ENCODE data around the gene TIMP1. TPM values are rescaled to one million over a fixed set of nuclear protein-coding genes. Genes with fewer than 3 reads are reported as not detected.

TIMP1 gene
- total and polyA plus RNA-seq, 10 of the 15 experiments (the other 5 are each of a cell fraction or from before 2014, with no cell fraction given) = 101 to 341 (median 134) TPM

DNA sequence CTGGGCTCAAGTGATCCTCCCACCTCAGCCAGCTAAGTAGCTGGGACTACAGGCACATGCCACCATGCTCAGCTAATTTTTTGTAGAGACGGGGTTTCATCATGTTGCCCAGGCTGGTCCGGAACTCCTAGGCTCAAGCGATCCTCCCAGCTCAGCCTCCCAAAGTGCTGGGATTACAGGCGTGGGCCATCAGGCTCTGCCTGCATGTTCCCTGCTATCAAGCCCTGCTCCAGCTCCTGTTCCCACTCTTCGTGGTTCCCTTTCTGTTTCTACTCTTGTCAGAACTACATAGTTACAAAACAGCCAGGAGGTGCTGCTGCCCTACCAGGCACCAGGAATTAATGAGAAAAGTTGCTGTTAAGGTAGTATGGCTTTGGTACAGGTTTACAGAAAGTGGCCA, 8.7 kb downstream of the TIMP1 start:
- H4K20me1 ChIP-seq (ENCODE audit: control insufficient read depth, insufficient read depth) = no peaks in the 10 kb centered on the region
- ChIA-PET RAD21 (ENCODE audit: unreplicated experiment) (no interaction called here), POLR2A (no interaction called here), CTCF (no interaction called here), SMC1A (ENCODE audit: uncharacterized antibody, unreplicated experiment) (no interaction called here)
- intact Hi-C loops (cut with micrococcal nuclease; ENCODE audit: unreplicated experiment) = no loop called here
- no peaks in the 10 kb centered on the region for H3K36me3 ChIP-seq (ENCODE audit: control insufficient read depth in 2 of 2, insufficient read depth in 2 of 2, low read length in 1 of 2)
- no peak overlapping the region for H3K4me3 ChIP-seq
- no peaks in the 10 kb centered on the region for H3K9me3 ChIP-seq (replicated peaks; ENCODE audit: control insufficient read depth, insufficient read depth, low read length)
- in situ Hi-C loops (cut with MboI) = no loop called here
- no peak for TF ChIP-seq CHD4 (IDR thresholded peaks at IDR 0.05)
- TF ChIP-seq NFYB (IDR thresholded peaks at IDR 0.05; ENCODE audit: insufficient read depth, low read depth, low read length) = no peak
- no peak for TF ChIP-seq KDM1A (IDR thresholded peaks at IDR 0.05; ENCODE audit: borderline replicate concordance)
- TF ChIP-seq, protein P1, sequence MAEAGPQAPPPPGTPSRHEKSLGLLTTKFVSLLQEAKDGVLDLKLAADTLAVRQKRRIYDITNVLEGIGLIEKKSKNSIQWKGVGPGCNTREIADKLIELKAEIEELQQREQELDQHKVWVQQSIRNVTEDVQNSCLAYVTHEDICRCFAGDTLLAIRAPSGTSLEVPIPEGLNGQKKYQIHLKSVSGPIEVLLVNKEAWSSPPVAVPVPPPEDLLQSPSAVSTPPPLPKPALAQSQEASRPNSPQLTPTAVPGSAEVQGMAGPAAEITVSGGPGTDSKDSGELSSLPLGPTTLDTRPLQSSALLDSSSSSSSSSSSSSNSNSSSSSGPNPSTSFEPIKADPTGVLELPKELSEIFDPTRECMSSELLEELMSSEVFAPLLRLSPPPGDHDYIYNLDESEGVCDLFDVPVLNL (IDR thresholded peaks at IDR 0.05; ENCODE audit: low read depth, low read length) = no peak
- no peak for TF ChIP-seq TCF7 (IDR thresholded peaks at IDR 0.05; ENCODE audit: borderline replicate concordance)
- TF ChIP-seq ZBED1 (IDR thresholded peaks at IDR 0.05; ENCODE audit: borderline replicate concordance) = no peak
- no peak for TF ChIP-seq IRF4 (IDR thresholded peaks at IDR 0.05; ENCODE audit: low read depth, low read length)
- no peak for TF ChIP-seq SMAD5 (IDR thresholded peaks at IDR 0.05; ENCODE audit: low read depth)
- TF ChIP-seq, protein P2, sequence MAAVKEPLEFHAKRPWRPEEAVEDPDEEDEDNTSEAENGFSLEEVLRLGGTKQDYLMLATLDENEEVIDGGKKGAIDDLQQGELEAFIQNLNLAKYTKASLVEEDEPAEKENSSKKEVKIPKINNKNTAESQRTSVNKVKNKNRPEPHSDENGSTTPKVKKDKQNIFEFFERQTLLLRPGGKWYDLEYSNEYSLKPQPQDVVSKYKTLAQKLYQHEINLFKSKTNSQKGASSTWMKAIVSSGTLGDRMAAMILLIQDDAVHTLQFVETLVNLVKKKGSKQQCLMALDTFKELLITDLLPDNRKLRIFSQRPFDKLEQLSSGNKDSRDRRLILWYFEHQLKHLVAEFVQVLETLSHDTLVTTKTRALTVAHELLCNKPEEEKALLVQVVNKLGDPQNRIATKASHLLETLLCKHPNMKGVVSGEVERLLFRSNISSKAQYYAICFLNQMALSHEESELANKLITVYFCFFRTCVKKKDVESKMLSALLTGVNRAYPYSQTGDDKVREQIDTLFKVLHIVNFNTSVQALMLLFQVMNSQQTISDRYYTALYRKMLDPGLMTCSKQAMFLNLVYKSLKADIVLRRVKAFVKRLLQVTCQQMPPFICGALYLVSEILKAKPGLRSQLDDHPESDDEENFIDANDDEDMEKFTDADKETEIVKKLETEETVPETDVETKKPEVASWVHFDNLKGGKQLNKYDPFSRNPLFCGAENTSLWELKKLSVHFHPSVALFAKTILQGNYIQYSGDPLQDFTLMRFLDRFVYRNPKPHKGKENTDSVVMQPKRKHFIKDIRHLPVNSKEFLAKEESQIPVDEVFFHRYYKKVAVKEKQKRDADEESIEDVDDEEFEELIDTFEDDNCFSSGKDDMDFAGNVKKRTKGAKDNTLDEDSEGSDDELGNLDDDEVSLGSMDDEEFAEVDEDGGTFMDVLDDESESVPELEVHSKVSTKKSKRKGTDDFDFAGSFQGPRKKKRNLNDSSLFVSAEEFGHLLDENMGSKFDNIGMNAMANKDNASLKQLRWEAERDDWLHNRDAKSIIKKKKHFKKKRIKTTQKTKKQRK (IDR thresholded peaks at IDR 0.05; ENCODE audit: low read depth, low read length) = no peak
- no peak for TF ChIP-seq IKZF1 (conservative IDR thresholded peaks at IDR 0.05)
- TF ChIP-seq ZNF622 (IDR thresholded peaks at IDR 0.05) = no peak
- TF ChIP-seq, protein P3, sequence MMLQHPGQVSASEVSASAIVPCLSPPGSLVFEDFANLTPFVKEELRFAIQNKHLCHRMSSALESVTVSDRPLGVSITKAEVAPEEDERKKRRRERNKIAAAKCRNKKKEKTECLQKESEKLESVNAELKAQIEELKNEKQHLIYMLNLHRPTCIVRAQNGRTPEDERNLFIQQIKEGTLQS (IDR thresholded peaks at IDR 0.05; ENCODE audit: borderline replicate concordance, extremely low read depth, low read depth, low read length) = no peak
- no peak for TF ChIP-seq SP1 (IDR thresholded peaks at IDR 0.05; ENCODE audit: low read depth, low read length)
- no peak for TF ChIP-seq USF2 (IDR thresholded peaks at IDR 0.05; ENCODE audit: borderline replicate concordance, low read depth, low read length)
- TF ChIP-seq, protein P4, sequence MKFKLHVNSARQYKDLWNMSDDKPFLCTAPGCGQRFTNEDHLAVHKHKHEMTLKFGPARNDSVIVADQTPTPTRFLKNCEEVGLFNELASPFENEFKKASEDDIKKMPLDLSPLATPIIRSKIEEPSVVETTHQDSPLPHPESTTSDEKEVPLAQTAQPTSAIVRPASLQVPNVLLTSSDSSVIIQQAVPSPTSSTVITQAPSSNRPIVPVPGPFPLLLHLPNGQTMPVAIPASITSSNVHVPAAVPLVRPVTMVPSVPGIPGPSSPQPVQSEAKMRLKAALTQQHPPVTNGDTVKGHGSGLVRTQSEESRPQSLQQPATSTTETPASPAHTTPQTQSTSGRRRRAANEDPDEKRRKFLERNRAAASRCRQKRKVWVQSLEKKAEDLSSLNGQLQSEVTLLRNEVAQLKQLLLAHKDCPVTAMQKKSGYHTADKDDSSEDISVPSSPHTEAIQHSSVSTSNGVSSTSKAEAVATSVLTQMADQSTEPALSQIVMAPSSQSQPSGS (IDR thresholded peaks at IDR 0.05; ENCODE audit: low read length) = no peak
- no peak for TF ChIP-seq SIN3A (IDR thresholded peaks at IDR 0.05; ENCODE audit: low read depth, low read length)
- no peak for TF ChIP-seq RUNX3 (IDR thresholded peaks at IDR 0.05; ENCODE audit: low read length)
- H3K79me2 ChIP-seq (ENCODE audit: control insufficient read depth, insufficient read depth, low read length) = no peaks in the 10 kb centered on the region
- H3K9ac ChIP-seq (ENCODE audit: control insufficient read depth, insufficient read depth, low read length) = no peak overlapping the region
- H2AFZ ChIP-seq (ENCODE audit: control insufficient read depth, low read depth, low read length) = no peak overlapping the region
- no peaks in the 10 kb centered on the region for H3K4me1 ChIP-seq (ENCODE audit: control insufficient read depth, insufficient read depth, low read length)
- WGBS (ENCODE audit: insufficient coverage, insufficient replicate concordance, low lambda C conversion rate, missing lambda C conversion rate) = 44% methylated on average over 5 of the region's 5 CpGs
- no peak overlapping the region for H3K27ac ChIP-seq (ENCODE audit: control insufficient read depth, insufficient read depth)
- no peak overlapping the region for H3K4me2 ChIP-seq (ENCODE audit: control insufficient read depth, insufficient read depth)
- FAIRE-seq (no peak), ATAC-seq (no peak), DNase-seq (ENCODE audit: low read depth, low spot score) (no peak)
- H3K27me3 ChIP-seq (replicated peaks in 1 of 2; ENCODE audit: control insufficient read depth in 2 of 2, insufficient read depth in 2 of 2, low read length in 1 of 2) = no peaks in the 10 kb centered on the region
- no TSS peak for BruUV-seq (replicated peaks)

All from GM12878 (cell line).